Left hindlimb (tissue), 1 donor: ENCODE results near the gene PIN4.
A peak's percentile ranks its signal among the peaks of the same experiment; 100 is the strongest.
"Not testable (repeated sequence)": the region's sequence is repeated elsewhere in the genome, so short reads cannot be mapped to it uniquely, and the experiment has no call there.

Experiments used
- DNase-seq: peaks from one replicate; pipeline ENCODE4 v3.0.0-alpha.2; 2018

Gene PIN4

GRCh38 chrX:72202792-72203401, 21.3 kb downstream of the PIN4 start:
- DNase-seq: no peak

- no peak for DNase-seq
Measured at GRCh38 chrX:72203421-72203820, 21.9 kb downstream of the PIN4 start.

GRCh38 chrX:72205706-72206105, 24.1 kb downstream of the PIN4 start:
- no peak for DNase-seq

GRCh38 chrX:72207366-72207765, 25.8 kb downstream of the PIN4 start:
- DNase-seq: no peak

- DNase-seq: no peak
Measured at GRCh38 chrX:72208126-72208800, 26.7 kb downstream of the PIN4 start.

GRCh38 chrX:72216973-72217372, 35.4 kb downstream of the PIN4 start:
- no peak for DNase-seq

- DNase-seq: not testable (repeated sequence)
Measured at GRCh38 chrX:72220375-72220774, 38.8 kb downstream of the PIN4 start.

GRCh38 chrX:72230290-72230689, 48.7 kb downstream of the PIN4 start:
- no peak for DNase-seq

GRCh38 chrX:72236841-72237240, 55.3 kb downstream of the PIN4 start:
- DNase-seq: no peak

- no peak for DNase-seq
Measured at GRCh38 chrX:72238183-72238582, 56.6 kb downstream of the PIN4 start.

GRCh38 chrX:72238721-72239475, 57.3 kb downstream of the PIN4 start, which contains the start of gene ERCC6L:
Gene ERCC6L, minus strand, starts transcription at chrX:72239027. Its CDS starts 116 bp downstream, at chrX:72238911.
- DNase-seq: peak; percentile 92

GRCh38 chrX:72240976-72241375, 59.4 kb downstream of the PIN4 start:
- DNase-seq: no peak

- DNase-seq: no peak
Measured at GRCh38 chrX:72243472-72243871, 61.9 kb downstream of the PIN4 start.

- no peak for DNase-seq
Measured at GRCh38 chrX:72245461-72246089, 64.0 kb downstream of the PIN4 start.

- DNase-seq: no peak
Measured at GRCh38 chrX:72247206-72247942, 65.8 kb downstream of the PIN4 start.
